BLaER1 (cell line): ENCODE data around the gene MYZAP.

ENCODE experiments used
- H3K27ac ChIP-seq: shearing (Covaris generic); formaldehyde crosslinking; 2 replicates; pipeline ENCODE4 v1.8.1; 2022
- H3K27me3 ChIP-seq: shearing (Covaris generic); formaldehyde crosslinking; 2 replicates; pipeline ENCODE4 v1.8.1; 2022
- H3K36me3 ChIP-seq: shearing (Covaris generic); formaldehyde crosslinking; 2 replicates; pipeline ENCODE4 v1.8.1; 2022
- H3K4me1 ChIP-seq: shearing (Covaris generic); formaldehyde crosslinking; 2 replicates; pipeline ENCODE4 v1.8.1; 2022
- H3K4me2 ChIP-seq: shearing (Covaris generic); formaldehyde crosslinking; 2 replicates; pipeline ENCODE4 v1.8.1; 2022
- H3K4me3 ChIP-seq: shearing (Covaris generic); formaldehyde crosslinking; 2 replicates; pipeline ENCODE4 v1.8.1; 2022
- H3K9ac ChIP-seq: shearing (Covaris generic); formaldehyde crosslinking; 2 replicates; pipeline ENCODE4 v1.8.1; 2022
- H3K9me3 ChIP-seq: shearing (Covaris generic); formaldehyde crosslinking; 2 replicates; pipeline ENCODE4 v1.8.1; 2022
- H4K20me1 ChIP-seq: shearing (Covaris generic); formaldehyde crosslinking; 2 replicates; pipeline ENCODE4 v1.8.1; 2022
- Cebpa-rat ChIP-seq: shearing (Covaris generic); IDR thresholded peaks from 2 replicates; pipeline ENCODE4 v1.8.1; 2022

The MYZAP gene

DNA sequence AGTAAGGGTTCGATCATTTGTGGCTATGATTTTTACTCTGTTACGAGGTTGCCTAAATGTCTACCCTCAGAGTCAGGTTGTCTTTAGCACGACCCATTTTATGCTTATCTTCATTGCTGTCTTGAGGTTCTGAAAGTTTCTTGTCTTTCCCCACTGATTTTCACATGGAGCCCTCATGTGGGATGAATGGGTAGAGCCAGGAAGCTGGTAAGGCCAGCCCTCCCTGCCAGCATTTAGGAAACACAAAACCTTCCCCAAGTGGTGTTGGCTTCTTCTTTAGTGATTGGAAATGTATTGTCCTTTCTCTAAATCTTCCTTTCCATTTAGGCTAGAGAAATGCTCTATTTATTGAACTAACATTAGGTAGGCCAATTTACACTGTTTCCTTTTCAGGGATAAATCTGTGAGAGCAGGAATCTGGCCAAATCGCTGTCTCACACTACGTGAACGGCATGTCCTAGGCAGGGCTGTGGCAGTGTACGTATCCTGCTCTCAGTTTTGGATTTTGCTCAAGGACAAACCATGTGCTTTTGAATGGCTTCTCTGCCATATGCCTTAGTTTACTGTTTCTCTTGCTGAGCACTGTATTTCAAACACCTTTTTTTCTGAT lies 43.7 kb downstream of the MYZAP start:
- no peak overlapping the region for H3K4me3 ChIP-seq
- no peak overlapping the region for H3K27ac ChIP-seq
- H3K4me1 ChIP-seq, result no peaks in the 10 kb centered on the region
- H3K9me3 ChIP-seq, result no peaks in the 10 kb centered on the region
- no peaks in the 10 kb centered on the region for H3K27me3 ChIP-seq
- H3K4me2 ChIP-seq, result no peak overlapping the region
- H3K9ac ChIP-seq, result no peak overlapping the region
- no peaks in the 10 kb centered on the region for H3K36me3 ChIP-seq
- H4K20me1 ChIP-seq, result no peaks in the 10 kb centered on the region
- TF ChIP-seq Cebpa-rat, result no peak

DNA sequence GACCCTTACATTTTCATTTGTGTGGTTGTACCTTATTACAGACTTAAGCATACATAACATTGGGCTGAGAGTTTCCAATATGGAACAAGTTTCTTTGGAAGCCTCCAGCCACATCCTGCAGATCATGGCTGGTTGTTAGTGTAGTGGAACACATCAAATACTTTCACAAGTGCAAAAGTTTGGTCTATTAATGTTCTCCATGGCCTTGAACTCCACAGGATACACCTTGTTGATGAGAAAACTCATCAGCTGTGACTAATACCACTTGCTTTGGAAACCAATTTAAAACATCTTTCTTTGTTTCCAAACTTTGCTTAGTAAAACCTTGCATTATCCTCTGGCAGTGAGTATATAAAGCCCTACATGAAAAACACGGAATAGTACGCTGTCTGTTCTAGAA lies 46.1 kb downstream of the MYZAP start:
- no peaks in the 10 kb centered on the region for H3K27me3 ChIP-seq
- H3K9me3 ChIP-seq, result no peaks in the 10 kb centered on the region
- H3K9ac ChIP-seq, result no peak overlapping the region
- no peak for TF ChIP-seq Cebpa-rat
- H3K36me3 ChIP-seq, result no peaks in the 10 kb centered on the region
- H4K20me1 ChIP-seq, result no peaks in the 10 kb centered on the region
- H3K4me1 ChIP-seq, result no peaks in the 10 kb centered on the region
- H3K27ac ChIP-seq, result no peak overlapping the region
- H3K4me3 ChIP-seq, result no peak overlapping the region
- no peak overlapping the region for H3K4me2 ChIP-seq

DNA sequence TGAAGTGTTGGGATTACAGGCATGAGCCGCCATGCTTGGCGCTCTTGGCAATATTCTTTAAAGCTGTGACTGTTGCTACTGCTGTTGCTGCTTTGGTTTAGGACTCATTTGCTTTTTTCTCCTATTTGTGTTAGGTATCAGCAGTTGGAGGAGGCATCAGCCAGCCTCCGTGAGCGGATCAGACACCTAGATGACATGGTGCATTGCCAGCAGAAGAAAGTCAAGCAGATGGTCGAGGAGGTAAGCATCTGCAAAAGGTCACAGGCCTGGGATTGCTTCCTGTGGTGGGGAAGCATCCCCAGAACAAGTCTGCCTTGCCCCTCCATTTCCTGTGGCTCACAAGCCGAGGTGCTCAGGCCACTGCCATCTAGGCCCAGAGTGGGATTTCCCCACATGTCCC lies 47.6 kb downstream of the MYZAP start:
- Histone ChIP-seq H3K9me3 (no peaks in the 10 kb centered on the region), H3K27me3 (no peaks in the 10 kb centered on the region), H3K36me3 (no peaks in the 10 kb centered on the region), H3K4me2 (no peak overlapping the region), H3K4me3 (no peak overlapping the region), H3K4me1 (no peaks in the 10 kb centered on the region), H3K27ac (no peak overlapping the region), H4K20me1 (no peaks in the 10 kb centered on the region), H3K9ac (no peak overlapping the region)
- no peak for TF ChIP-seq Cebpa-rat

DNA sequence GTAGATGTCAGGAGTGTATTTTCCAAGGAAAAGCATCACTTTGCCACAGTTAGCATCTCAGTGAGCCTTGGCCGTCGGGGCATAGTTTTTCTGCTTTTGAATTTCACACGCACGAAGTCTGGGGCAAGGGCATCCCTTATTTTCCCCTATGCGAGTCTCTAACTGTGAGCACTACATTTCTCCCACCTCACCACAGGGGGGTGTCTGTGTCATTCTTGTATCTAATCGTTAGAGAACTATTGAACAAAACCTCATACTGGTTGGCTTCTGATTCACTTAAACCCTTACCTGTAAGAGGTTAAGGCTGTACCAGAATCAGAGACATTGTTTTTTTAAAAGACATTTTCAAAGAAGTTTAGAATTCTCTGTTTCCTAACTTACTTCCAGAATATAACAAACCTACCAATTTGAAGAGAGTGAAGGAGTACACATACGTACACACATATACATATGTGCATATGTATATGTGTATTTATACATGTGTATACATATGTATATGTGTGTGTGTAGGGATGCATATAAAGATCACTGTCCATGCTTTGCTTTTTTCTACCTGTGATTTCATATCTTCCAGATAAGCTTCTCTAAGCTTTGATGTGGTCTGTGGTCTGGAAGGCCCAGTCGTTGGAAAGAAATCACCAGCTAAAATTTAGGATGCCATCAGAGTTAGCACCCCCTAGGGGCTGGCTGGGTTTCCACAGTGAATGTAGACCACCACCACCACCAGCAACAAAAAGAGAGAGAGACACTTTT lies 49.4 kb downstream of the MYZAP start:
- Histone ChIP-seq H3K4me3 (no peak overlapping the region), H3K4me1 (no peaks in the 10 kb centered on the region), H3K36me3 (no peaks in the 10 kb centered on the region), H3K9me3 (no peaks in the 10 kb centered on the region), H3K27ac (no peak overlapping the region), H4K20me1 (no peaks in the 10 kb centered on the region), H3K4me2 (no peak overlapping the region), H3K9ac (no peak overlapping the region), H3K27me3 (no peaks in the 10 kb centered on the region)
- TF ChIP-seq Cebpa-rat, result no peak

DNA sequence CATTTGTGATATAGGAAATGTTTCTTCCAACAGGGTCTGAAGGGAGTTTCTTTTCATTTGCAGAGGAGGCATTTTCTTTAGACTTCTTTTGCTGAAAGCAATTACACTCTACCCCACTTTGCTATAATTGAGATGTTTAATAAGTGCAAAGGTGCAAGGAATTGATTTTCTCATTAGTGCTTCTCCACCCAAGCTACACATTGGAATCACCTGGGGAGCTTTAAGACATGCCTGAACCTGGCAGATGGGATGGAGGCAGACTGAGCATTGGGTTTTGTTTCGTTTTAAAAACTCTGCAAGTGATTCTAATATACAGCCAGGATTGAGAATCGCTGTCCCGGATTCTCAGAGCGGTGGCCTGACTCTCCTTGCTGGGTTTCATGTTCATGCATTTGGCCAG lies 52.1 kb downstream of the MYZAP start:
- TF ChIP-seq Cebpa-rat, result no peak
- Histone ChIP-seq H3K4me3 (no peak overlapping the region), H3K27me3 (no peaks in the 10 kb centered on the region), H3K4me1 (no peaks in the 10 kb centered on the region), H3K9me3 (no peaks in the 10 kb centered on the region), H4K20me1 (no peaks in the 10 kb centered on the region), H3K27ac (no peak overlapping the region), H3K36me3 (no peaks in the 10 kb centered on the region), H3K9ac (no peak overlapping the region), H3K4me2 (no peak overlapping the region)

DNA sequence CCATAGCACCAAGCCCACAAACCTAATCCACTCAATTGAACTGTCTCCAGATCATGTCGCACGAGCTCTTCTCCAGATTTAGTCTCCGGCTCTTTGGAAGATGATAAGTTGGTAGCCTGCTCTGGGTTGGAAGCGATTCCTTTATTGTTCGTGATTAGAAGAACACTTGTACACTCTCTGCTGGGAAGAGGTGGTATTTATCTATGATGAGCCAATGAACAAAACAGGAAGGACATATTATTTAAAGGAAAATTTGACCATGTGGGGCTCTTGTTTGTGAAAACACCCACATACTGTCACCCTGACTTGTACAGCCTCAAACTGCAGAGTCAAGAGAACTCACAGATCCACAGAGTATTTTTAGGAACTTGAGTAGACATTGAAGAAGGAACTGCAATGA lies 54.4 kb downstream of the MYZAP start:
- Histone ChIP-seq H3K4me3 (no peak overlapping the region), H3K27me3 (no peaks in the 10 kb centered on the region), H3K27ac (no peak overlapping the region), H4K20me1 (no peaks in the 10 kb centered on the region), H3K9ac (no peak overlapping the region), H3K4me1 (no peaks in the 10 kb centered on the region), H3K9me3 (no peaks in the 10 kb centered on the region), H3K36me3 (no peaks in the 10 kb centered on the region), H3K4me2 (no peak overlapping the region)
- no peak for TF ChIP-seq Cebpa-rat

DNA sequence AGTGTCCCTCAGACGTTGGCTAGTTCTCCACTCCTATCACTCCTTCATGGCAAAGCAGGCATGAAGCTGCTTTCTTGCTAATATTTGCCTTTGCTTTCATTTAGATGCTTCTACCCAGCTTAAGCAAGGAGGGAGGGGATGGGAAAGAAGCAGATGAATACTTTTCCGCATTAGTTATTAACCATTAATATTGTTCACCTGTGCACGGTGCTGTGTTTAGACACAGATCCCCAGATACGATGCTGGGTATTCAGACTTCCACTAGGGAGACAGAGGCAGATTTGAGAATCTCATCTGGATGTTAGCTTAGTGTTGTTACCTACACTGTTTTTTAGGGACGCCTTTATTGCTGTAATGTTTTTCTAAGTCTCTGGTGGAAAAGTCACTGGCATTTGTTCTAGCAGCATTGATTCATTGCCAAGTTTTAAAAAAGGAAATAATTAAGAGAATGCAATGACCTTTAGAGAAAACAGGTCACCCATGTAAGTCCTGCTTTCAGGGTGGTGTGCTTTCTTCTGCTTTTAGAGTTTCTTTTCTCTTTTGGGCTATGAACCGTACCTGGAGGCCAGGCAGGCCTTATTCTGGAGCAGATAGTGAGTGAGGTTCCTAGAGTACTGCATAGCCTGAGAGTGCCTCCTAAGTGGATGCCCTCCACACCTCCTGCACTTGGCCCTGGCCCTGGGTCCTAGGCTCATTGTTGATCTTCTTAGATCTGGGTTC lies 55.5 kb downstream of the MYZAP start:
- Histone ChIP-seq H4K20me1 (no peaks in the 10 kb centered on the region), H3K27ac (no peak overlapping the region), H3K36me3 (no peaks in the 10 kb centered on the region), H3K9me3 (no peaks in the 10 kb centered on the region), H3K27me3 (no peaks in the 10 kb centered on the region), H3K9ac (no peak overlapping the region), H3K4me3 (no peak overlapping the region), H3K4me2 (no peak overlapping the region), H3K4me1 (no peaks in the 10 kb centered on the region)
- no peak for TF ChIP-seq Cebpa-rat

DNA sequence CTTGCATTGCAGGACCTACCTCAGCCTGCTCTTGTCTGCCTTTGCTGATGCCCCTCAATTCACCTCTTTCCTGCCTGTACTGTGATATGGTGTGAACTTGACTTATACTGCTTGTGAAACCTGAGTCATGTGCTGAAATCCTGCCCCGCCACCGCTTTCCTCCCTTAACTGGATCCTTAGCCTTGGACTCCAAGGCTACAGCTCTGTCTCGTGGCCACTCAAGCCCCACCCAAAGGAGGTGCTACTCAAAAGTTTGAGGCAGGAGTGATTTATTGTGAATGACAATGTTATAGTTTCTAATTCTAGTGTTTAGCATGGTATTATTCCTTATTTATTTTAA lies 56.1 kb downstream of the MYZAP start:
- Histone ChIP-seq H3K4me1 (no peaks in the 10 kb centered on the region), H3K4me2 (no peak overlapping the region), H3K27ac (no peak overlapping the region), H3K27me3 (no peaks in the 10 kb centered on the region), H3K9ac (no peak overlapping the region), H3K36me3 (no peaks in the 10 kb centered on the region), H3K4me3 (no peak overlapping the region), H4K20me1 (no peaks in the 10 kb centered on the region), H3K9me3 (no peaks in the 10 kb centered on the region)
- no peak for TF ChIP-seq Cebpa-rat

DNA sequence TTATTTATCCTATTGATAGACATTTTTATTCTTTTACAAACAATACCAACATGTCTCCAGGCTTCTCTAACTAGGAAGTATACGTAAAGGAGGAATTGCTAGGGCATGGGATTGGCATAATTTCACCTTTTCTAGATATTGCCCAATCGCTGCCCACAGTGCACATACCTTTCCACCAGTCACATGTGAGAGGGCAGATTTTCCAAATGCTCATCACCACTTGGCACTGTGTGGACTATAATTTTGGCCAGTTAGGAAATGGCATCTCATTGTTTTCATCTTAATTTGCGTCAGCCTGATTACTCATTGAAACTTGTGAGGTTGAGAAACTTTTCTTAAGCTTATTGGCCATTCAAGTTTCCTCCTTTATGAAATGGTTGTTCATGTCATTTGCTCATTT lies 57.4 kb downstream of the MYZAP start:
- H3K36me3 ChIP-seq, result no peaks in the 10 kb centered on the region
- TF ChIP-seq Cebpa-rat, result no peak
- H3K4me3 ChIP-seq, result no peak overlapping the region
- no peaks in the 10 kb centered on the region for H4K20me1 ChIP-seq
- no peak overlapping the region for H3K4me2 ChIP-seq
- H3K27ac ChIP-seq, result no peak overlapping the region
- H3K4me1 ChIP-seq, result no peaks in the 10 kb centered on the region
- H3K9me3 ChIP-seq, result no peaks in the 10 kb centered on the region
- H3K9ac ChIP-seq, result no peak overlapping the region
- no peaks in the 10 kb centered on the region for H3K27me3 ChIP-seq

DNA sequence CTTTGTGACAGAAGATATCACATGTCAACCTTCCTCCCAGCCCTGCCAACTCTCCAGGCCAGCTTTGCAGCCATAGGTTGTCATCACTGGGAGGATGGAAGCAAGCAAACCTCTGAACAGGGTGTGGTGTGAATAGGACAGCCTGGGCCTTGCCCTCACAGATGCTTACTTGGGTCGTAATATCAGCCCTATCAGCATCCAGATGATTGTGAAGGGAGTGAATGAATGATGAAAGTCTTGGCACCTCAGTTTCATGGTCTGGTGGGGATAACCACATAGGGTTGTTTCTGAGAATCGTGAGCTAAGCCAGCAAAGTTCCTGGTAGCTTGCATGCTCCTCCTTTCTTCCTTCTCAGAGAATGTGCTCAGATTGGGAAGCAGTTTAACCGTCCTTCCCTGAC lies 59.7 kb downstream of the MYZAP start:
- Histone ChIP-seq H3K4me3 (no peak overlapping the region), H3K4me2 (no peak overlapping the region), H3K27me3 (no peaks in the 10 kb centered on the region), H3K9me3 (no peaks in the 10 kb centered on the region), H3K27ac (no peak overlapping the region), H4K20me1 (no peaks in the 10 kb centered on the region), H3K9ac (no peak overlapping the region), H3K36me3 (no peaks in the 10 kb centered on the region), H3K4me1 (no peaks in the 10 kb centered on the region)
- no peak for TF ChIP-seq Cebpa-rat
